Left renal cortex interstitium (tissue), 4 donors: ENCODE data around the gene TAS2R41. TPM values are rescaled to one million over a fixed set of nuclear protein-coding genes. Genes with fewer than 3 reads are reported as not detected.

Experiments used
- DNase-seq, 4 donors: peaks; one replicate each; pipeline ENCODE4 v3.0.0-alpha.2; 2013; ENCODE audit warnings: low read depth in 4 of 4, low spot score in 2 of 4, missing footprints in 1 of 4
- polyA plus RNA-seq, 4 donors: library from polyadenylated mRNA; unstranded; fragments of 120-200 nt; gene quantifications; one replicate each; pipeline ENCODE4 v1.2.1, GENCODE V29; 2013; ENCODE audit not compliant: insufficient read length in 4 of 4

TAS2R41 gene
- polyA plus RNA-seq, 4 donors, result not detected

DNA sequence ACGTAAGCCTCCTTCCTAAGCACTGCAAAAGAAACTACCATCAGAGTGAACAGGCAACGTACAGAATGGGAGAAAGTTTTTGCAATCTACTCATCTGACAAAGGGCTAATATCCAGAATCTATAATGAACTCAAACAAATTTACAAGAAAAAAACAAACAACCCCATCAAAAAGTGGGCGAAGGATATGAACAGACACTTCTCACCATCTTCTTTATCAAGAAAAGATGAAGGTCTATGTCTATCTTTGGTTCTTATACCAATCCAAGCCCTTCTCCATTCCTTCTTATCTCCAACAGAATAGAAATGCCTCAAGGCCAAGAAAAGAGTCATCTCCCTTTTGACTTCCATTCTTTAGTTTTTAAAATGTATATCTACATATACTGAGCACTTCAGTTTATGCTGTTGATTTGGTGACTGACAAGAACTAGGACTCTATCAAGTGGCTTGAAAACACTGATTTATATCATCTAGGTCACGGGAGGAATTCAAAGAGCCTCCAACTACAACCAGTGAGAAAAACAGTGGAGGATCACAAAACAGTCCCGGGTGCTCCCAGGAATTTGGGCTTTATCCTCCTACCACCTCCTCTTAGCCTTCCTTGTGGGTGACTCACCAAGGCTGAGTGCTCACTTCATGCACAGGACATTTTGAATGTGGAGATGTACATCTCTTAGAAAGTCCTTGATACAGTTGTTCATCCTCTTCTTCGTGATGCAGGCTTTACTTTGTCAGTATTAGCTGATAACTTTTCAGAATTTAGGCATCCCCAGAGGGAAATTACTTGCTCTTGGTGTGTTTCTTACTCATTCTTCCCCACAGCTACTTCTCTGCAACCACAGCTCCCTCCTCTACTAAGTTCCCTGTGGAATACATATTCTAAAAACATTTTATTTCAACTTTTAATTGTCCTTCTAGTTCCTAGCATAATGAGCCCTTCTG lies 15.4 kb downstream of the TAS2R41 start:
- DNase-seq, result no peak

DNA sequence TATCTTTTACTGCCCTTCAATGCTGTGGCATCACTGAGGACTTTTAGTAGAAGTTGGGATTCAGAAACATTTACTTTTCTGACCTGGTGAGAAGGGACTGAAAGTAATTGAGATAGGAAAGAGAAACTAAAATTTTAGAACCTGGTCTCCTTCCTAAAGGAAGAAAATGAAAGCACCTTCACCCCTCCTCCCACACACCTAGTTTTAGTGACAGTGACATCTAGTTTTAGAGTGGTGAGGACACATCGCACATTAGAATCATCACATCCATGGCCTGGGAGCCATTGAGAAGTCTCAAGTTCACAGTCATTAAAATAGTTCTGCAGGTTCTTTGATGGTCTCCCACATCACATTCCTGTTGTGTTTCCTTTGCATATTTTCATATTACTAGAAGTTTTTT lies 16.1 kb downstream of the TAS2R41 start:
- DNase-seq, result no peak

- DNase-seq, result no peak
These were observed 16.9 kb downstream of the TAS2R41 start for GRCh38 chr7:143494622-143495021.

DNA sequence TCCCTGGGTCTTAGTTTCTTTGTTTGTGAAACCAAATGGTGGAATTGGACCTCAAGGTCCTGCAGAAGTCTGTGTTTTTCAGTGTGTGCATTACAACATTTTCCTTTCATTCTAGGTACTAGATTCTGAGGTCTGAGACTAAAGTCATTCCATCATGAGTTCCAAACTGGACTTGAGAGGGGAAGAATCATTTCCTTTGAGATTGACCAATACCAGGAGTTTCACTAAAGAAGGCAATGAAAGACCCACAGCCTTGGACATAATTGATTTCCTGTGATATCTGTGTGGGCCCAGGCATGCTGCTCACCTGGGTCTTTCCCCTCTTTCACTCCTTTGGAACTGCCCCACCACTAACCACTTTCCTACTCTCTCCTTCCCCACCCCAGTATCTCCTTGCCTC lies 18.2 kb downstream of the TAS2R41 start:
- no peak for DNase-seq

DNA sequence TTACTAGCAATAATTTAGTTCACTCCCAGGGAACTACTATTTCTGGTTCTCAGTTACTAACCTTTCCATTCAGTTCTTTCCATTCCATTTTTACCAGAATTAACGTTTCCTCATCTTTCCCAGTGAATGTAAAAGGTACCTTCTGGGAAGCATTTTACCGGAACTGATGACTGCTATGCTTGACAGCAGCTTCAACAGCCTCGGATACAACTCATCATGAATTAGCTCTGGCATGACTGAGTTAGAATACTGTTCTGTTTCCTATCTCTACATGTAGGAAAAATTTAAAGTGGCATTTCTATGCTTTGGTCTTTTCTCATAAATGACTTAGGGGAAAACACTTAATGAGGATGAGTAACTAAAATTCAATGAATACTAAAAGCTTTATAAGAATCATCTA lies 18.6 kb downstream of the TAS2R41 start:
- DNase-seq, result no peak

GRCh38 chr7:143497008-143497795 lies 19.5 kb downstream of the TAS2R41 start:
- no peak for DNase-seq

DNA sequence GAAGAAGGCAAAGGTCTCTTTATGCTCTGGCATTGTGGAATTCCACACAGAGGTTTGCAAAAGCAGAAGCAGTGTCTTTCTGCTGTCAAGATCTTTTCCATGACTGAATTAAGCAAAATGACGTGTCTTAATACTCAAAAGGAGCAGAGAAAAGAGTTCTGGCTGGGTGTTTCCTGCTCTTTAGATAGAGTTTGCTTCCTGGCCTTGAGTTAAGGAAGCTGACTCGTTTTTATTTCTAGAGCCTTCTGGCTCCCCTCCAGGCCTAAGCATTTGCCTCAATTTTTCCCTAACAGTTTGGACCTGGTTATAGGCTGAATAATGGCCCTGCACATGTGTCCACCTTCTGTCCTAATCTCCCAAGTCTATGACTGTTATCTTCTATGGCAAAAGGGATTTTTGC lies 21.6 kb downstream of the TAS2R41 start:
- no peak for DNase-seq

DNA sequence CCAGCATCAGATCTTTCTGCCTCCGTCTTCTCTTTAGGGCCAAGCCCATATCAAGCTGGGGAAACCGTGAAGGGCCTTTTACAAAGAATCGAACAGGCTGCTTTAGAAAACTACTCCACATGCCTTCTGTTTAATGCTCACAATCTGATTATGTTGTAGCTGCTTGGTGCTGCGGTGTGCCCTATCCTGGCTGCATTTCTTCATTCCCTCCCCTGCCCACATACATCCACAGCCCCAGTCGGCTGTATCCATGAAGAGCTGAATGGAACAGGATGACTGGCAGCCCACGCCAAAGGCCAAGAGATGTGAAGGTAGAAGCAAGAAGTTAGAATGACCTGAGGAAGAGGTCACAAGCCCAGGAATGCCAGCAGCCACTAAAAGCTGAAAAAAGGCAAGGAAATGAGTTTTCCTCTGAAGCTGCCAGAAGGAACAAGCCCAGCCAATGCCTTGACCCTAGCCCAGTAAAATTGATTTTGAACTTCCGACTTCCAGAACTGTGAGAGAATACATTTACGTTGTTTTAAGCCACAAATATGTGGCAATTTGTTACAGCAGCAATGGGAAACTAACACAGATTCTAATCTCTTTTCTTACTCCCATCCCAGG lies 22.2 kb downstream of the TAS2R41 start:
- no peak for DNase-seq

DNA sequence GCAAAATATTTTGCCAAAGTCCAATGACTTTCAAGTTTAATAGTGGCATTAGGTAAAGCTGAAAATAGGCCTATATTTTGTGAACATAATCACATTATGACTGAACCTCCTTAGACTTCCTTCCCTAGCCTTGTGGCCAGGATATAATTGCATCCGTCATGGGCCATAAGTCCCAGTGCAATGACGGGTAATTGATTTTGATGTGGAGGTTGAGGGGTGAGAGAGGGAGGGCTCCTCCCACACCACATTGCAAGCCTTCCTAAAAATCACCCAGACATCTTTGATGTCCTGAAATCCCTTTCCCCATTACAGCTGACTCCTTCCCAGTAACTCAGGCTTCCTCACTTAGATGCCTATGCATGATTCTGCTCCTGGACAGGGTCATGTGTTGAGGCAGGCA lies 25.6 kb downstream of the TAS2R41 start:
- DNase-seq, result peak in 3 of 4 donors; percentile 28 to 39 (median 31)

- DNase-seq, result no peak
These were observed 26.7 kb downstream of the TAS2R41 start for GRCh38 chr7:143504215-143504936.

DNA sequence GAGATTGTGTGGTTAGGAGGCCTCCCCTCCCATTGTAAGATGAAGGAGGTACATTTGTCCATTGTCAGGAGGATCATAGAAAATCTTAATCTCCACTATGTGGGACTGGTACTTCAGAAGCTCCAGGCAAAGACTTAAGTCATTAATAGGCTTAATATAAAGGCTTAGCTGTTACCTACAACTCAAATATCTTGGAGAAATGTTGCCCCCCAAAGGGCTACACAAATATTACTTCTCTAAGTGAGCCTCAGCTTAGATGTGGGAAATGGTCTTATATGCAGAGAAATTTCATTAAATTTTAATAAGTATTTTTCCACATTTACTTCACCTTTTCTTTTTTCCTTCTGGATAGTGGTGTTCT lies 27.2 kb downstream of the TAS2R41 start:
- no peak for DNase-seq

DNA sequence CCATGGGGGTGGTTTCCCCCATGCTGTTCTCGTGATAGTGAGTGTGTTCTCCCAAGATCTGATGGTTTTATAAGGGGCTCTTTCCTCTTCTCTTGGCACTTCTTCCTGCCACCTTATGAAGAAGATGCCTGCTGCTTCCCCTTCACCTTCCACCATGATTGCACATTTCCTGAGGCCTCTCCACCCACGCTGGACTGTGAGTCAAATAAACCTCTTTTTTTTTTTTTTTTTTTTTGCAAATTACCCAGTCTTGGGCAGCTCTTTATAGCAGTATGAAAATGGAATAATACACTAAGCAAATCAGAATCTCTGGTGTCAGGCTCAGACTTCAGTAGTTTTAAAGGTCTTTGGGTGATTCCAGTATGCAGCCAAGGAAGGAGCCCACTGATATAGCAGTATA lies 28.2 kb downstream of the TAS2R41 start:
- DNase-seq, result no peak

DNA sequence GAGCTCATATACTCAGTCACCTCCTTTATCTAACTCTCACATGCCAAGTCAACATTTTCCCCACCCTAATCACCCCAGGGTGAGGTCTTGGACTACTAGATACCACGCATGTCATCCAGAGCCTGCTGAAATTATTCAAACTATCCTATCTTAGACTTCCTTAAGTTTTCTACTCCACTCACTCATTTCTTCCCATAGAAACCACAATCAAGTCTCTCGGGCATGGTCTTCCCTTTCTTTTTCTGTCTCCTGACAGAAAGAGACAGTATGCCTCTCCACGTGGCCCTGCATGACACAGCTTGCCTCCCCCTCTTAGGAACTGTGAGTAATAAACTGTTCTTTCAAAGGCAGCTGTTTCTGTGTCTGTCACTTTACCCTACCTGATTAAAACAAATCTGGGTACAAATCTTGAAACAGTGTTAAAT lies 29.4 kb downstream of the TAS2R41 start:
- no peak for DNase-seq

GRCh38 chr7:143507534-143508055 lies 29.9 kb downstream of the TAS2R41 start:
- DNase-seq, result no peak

DNA sequence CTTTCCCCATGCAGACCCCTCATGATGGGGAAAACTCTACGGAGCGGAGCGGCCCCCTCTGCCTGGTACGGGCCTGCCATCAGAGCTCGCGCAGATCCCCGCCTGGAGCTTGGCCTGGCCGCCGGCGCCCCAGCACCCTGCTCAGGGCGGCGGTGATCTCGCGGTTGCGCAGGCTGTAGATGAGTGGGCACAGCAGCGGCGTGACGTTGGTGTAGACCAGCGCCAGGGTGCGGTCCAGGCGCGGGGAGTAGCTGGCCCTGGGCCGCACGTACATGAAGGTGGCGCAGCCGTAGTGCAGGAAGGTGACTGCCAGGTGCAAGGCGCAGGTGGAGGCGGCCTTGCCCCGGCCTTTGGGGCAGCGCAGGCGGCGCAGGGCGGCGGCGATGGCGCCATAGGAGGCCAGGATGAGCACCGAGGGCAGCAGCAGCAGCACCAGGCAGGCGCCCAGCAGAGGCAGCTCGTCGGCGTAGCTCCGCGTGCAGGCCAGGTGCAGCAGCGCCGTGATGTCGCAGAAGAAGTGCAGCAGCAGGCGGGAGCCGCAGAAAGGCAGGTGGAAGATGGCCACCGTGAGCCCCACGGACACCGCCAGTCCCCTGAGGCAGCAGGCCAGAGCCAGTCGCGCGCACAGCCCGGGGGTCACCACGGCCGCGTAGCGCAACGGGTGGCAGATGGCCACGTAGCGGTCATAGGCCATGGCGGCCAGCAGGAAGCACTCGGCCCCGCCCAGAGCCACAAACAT lies 33.4 kb downstream of the TAS2R41 start:
- no peak for DNase-seq

- no peak for DNase-seq
These were observed 33.9 kb downstream of the TAS2R41 start for GRCh38 chr7:143511593-143512047.

DNA sequence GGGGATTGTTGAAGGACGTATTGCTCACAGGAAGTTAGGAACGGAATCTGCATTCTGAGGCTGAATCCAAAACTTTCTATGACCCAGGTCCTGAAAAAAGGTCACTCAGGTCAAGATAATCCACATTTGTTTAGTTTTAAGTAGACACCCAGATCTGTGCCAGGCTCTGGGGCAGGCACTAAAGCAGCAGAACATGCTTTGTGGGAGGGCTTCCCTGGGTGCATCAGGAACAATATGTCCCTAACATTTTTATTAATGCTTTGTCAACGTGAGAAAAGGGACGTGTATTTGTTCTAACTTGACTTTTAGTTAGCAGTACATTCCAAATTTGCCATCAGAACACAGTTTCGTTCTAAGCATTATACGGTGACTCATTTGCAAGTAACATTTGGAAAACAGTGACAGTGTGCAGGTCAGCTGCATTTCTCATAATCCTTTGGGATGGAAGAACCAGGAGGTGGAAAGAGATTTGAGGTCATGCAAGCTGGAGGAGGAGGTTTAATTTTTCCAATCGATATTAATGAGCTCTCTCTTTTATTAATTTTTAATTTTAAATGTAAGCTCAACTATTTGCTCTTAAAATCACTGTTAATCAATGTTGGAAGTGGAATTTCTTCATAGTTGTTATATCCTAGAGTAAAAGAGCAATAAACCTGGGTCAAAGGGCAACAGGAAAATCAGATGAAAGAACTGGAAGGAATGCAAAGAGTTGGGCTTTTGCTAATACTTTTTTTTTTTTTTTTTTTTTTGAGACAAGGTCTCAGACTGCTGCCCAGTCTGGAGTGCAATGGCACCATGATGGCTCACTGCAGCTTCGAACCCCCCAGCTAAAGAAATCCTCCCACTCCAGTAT lies 35.0 kb downstream of the TAS2R41 start:
- DNase-seq, result no peak

DNA sequence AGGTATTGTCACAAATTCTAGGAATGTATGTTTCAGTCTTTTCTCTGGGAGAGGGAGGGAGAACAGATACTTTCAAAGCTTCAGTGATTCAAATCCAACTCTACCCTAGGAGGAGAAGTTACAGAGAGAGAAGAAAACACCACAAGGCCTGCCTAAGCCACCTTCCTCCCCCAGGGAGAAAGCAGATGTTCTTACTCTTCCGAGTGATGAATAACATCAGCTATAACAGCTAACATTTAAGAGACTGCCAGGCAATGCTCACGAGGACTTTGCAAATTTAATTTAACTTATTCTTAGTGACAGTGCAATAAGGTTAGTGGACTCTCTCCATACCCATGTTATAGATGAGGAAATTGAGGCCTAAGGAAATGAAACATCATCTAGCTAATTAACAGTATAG lies 36.8 kb downstream of the TAS2R41 start:
- DNase-seq, result no peak
